Ovary (tissue), 3 donors: Measurements from ENCODE around the gene APOC3.

Experiments used
- EP300 ChIP-seq: sonication (generic); formaldehyde crosslinking; IDR thresholded peaks from one replicate; pipeline ENCODE4 v1.6.1; 2017; ENCODE audit warnings: antibody characterized with exemption
- POLR2A ChIP-seq: fragments of 450-650 bp; IDR thresholded peaks from one replicate; pipeline ENCODE4 v1.6.1; 2017; ENCODE audit warnings: antibody characterized with exemption, mild to moderate bottlenecking, moderate library complexity
- TF ChIP-seq, protein P1 (sequence below), 3 donors: fragments of 450-650 bp in 2 of 3; fragments of 200-600 bp in 1 of 3; IDR thresholded peaks; one replicate each; pipeline versions ENCODE4 v1.5.1 to v1.8.0; 2016 to 2022; ENCODE audit warnings: antibody characterized with exemption in 3 of 3, mild to moderate bottlenecking in 1 of 3
- donor health status: DM: no; HTN: no; CAD: no.

DNA sequence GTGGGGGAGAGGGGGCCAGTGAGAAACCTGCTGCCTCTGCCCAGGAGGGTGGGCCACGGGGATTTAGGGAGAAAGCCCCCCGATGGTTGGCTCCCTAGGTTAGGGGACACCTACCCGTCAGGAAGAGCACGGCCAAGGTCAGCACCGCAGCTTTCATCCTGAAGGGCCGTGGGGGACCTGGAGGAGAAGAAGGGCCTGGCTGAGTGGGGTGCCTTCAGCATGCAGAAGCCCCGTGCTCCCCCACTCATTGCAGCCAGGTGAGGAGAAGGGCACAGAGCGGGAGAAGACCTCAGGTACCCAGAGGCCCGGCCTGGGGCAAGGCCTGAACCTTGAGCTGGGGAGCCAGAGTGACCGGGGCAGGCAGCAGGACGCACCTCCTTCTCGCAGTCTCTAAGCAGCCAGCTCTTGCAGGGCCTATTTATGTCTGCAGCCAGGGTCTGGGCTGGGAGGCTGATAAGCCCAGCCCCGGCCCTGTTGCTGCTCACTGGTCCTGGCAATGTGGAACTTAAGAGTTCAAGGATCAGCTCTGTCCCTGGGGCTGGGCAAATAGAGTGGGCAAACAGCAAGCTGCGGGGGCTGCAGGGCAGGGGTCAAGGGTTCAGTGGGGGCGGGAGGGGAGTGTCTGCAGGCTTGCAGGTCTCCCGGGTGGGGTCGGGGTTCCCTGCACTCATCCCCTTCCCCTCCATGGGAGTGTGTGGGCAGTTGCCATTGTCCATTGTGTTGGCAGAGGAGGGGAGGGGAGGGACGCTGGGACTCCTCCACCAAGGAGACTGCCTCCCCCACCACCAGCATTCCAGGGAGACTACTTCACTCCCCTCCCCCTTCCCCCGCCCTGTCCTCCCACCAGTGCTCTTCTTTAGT lies 7.8 kb downstream of the APOC3 start, which contains the start of gene APOA1:
- TF ChIP-seq, protein P1, sequence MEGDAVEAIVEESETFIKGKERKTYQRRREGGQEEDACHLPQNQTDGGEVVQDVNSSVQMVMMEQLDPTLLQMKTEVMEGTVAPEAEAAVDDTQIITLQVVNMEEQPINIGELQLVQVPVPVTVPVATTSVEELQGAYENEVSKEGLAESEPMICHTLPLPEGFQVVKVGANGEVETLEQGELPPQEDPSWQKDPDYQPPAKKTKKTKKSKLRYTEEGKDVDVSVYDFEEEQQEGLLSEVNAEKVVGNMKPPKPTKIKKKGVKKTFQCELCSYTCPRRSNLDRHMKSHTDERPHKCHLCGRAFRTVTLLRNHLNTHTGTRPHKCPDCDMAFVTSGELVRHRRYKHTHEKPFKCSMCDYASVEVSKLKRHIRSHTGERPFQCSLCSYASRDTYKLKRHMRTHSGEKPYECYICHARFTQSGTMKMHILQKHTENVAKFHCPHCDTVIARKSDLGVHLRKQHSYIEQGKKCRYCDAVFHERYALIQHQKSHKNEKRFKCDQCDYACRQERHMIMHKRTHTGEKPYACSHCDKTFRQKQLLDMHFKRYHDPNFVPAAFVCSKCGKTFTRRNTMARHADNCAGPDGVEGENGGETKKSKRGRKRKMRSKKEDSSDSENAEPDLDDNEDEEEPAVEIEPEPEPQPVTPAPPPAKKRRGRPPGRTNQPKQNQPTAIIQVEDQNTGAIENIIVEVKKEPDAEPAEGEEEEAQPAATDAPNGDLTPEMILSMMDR (IDR thresholded peaks at IDR 0.05): no peak
- no peak for TF ChIP-seq EP300
- no peak for TF ChIP-seq POLR2A
